Chondrocyte (in vitro differentiated cells): ENCODE results near the gene ST6GALNAC6. TPM values are rescaled to one million over a fixed set of nuclear protein-coding genes. Genes with fewer than 3 reads are reported as not detected.

Source experiments
- DNase-seq: peaks from one replicate; pipeline ENCODE4 v3.0.0; 2021; ENCODE audit warnings: mixed read lengths, low spot score
- H3K27ac Mint-ChIP-seq: one replicate; pipeline ENCODE4 v1.8.0; 2021; ENCODE audit warnings: mild to moderate bottlenecking, moderate library complexity, mixed read lengths; ENCODE audit not compliant: unreplicated experiment
- H3K27me3 Mint-ChIP-seq: 2 replicates; pipeline ENCODE4 v1.8.0; 2021; ENCODE audit warnings: low read depth, mixed read lengths
- H3K36me3 Mint-ChIP-seq: 2 replicates; pipeline ENCODE4 v1.8.0; 2021; ENCODE audit warnings: low read depth, mixed read lengths
- H3K4me1 Mint-ChIP-seq: 2 replicates; pipeline ENCODE4 v1.8.0; 2021; ENCODE audit warnings: low read depth, mild to moderate bottlenecking, mixed read lengths
- H3K4me3 Mint-ChIP-seq: one replicate; pipeline ENCODE4 v1.8.0; 2021; ENCODE audit warnings: mild to moderate bottlenecking, moderate library complexity, mixed read lengths; ENCODE audit not compliant: unreplicated experiment
- H3K9me3 Mint-ChIP-seq: 2 replicates; pipeline ENCODE4 v1.8.0; 2021; ENCODE audit warnings: low read depth, mixed read lengths
- CTCF ChIP-seq: fragments of 200-600 bp; sonication (generic); IDR thresholded peaks from 2 replicates; pipeline ENCODE4 v1.5.0; 2021; ENCODE audit warnings: antibody characterized with exemption, mild to moderate bottlenecking, moderate library complexity
- total RNA-seq: library from RNA; stranded (reverse); gene quantifications from 3 replicates; pipeline ENCODE4 v1.2.1, GENCODE V29; 2021

ST6GALNAC6 gene
- total RNA-seq, 1 donor from 2014 or later, result 47.5 TPM

- Mint-ChIP-seq H3K27ac (no peak overlapping the region), H3K4me1 (peaks cover 28% of the 10 kb centered on the region), H3K27me3 (no peaks in the 10 kb centered on the region), H3K9me3 (no peaks in the 10 kb centered on the region), H3K4me3 (no peak overlapping the region), H3K36me3 (peaks cover 3% of the 10 kb centered on the region)
- no peak for DNase-seq
- TF ChIP-seq CTCF, result no peak
These were observed 28.7 kb upstream of the ST6GALNAC6 start for GRCh38 chr9:127927988-127928675.

GRCh38 chr9:127927201-127927987 lies 28.0 kb upstream of the ST6GALNAC6 start:
- H3K27ac Mint-ChIP-seq, result no peak overlapping the region
- no peak overlapping the region for H3K4me3 Mint-ChIP-seq
- no peaks in the 10 kb centered on the region for H3K27me3 Mint-ChIP-seq

GRCh38 chr9:127926906-127927200 lies 27.4 kb upstream of the ST6GALNAC6 start:
- peaks cover 1% of the 10 kb centered on the region for H3K36me3 Mint-ChIP-seq
- TF ChIP-seq CTCF, result no peak
- no peaks in the 10 kb centered on the region for H3K9me3 Mint-ChIP-seq
- H3K4me1 Mint-ChIP-seq, result peaks cover 25% of the 10 kb centered on the region
- no peak overlapping the region for H3K27ac Mint-ChIP-seq
- no peak overlapping the region for H3K4me3 Mint-ChIP-seq
- no peaks in the 10 kb centered on the region for H3K27me3 Mint-ChIP-seq
- DNase-seq, result no peak

More at GRCh38 chr9:127927201-127927987, 28.0 kb upstream of the ST6GALNAC6 start:
- H3K4me1 Mint-ChIP-seq, result peaks cover 25% of the 10 kb centered on the region
- no peaks in the 10 kb centered on the region for H3K9me3 Mint-ChIP-seq
- DNase-seq, result no peak
- no peak for TF ChIP-seq CTCF
- H3K36me3 Mint-ChIP-seq, result peaks cover 1% of the 10 kb centered on the region

- H3K27ac Mint-ChIP-seq, result no peak overlapping the region
- peaks cover 1% of the 10 kb centered on the region for H3K36me3 Mint-ChIP-seq
- H3K9me3 Mint-ChIP-seq, result no peaks in the 10 kb centered on the region
- no peak for TF ChIP-seq CTCF
- no peak overlapping the region for H3K4me3 Mint-ChIP-seq
- no peaks in the 10 kb centered on the region for H3K27me3 Mint-ChIP-seq
- peaks cover 19% of the 10 kb centered on the region for H3K4me1 Mint-ChIP-seq
- no peak for DNase-seq
These were observed 26.8 kb upstream of the ST6GALNAC6 start for GRCh38 chr9:127925959-127926905.
